Stimulated activated CD4-positive, alpha-beta T cell treated with anti-CD3 and anti-CD28 coated beads, Interleukin-12 subunit alpha, Interleukin-12 subunit beta, amount 100 ng/mL, for 48 hours (primary cell): Measurements from ENCODE around the gene SPEN.
"Not testable (repeated sequence)": the region's sequence is repeated elsewhere in the genome, so short reads cannot be mapped to it uniquely, and the experiment has no call there.

ENCODE experiments used
- DNase-seq, 3 donors: peaks; one replicate each; pipeline ENCODE4 v3.0.0-alpha.2; 2020; ENCODE audit warnings: low read depth in 2 of 3, low spot score in 1 of 3

Gene SPEN

GRCh38 chr1:15977947-15978346, 130.4 kb downstream of the SPEN start:
- not testable (repeated sequence) for DNase-seq

- no peak for DNase-seq
Observed at GRCh38 chr1:15981679-15982078, 134.2 kb downstream of the SPEN start.

- no peak for DNase-seq
Observed at GRCh38 chr1:15983275-15983674, 135.8 kb downstream of the SPEN start.

- DNase-seq: no peak
Observed at GRCh38 chr1:15985611-15986297, 138.2 kb downstream of the SPEN start.

- DNase-seq: no peak
Observed at GRCh38 chr1:15988856-15989736, 141.6 kb downstream of the SPEN start.

- DNase-seq: no peak
Observed at GRCh38 chr1:15989776-15990175, 142.3 kb downstream of the SPEN start.
